ENCODE results near the gene TSHZ1.
"Not testable (repeated sequence)": the region's sequence is repeated elsewhere in the genome, so short reads cannot be mapped to it uniquely, and the experiment has no call there.

The TSHZ1 gene

DNA sequence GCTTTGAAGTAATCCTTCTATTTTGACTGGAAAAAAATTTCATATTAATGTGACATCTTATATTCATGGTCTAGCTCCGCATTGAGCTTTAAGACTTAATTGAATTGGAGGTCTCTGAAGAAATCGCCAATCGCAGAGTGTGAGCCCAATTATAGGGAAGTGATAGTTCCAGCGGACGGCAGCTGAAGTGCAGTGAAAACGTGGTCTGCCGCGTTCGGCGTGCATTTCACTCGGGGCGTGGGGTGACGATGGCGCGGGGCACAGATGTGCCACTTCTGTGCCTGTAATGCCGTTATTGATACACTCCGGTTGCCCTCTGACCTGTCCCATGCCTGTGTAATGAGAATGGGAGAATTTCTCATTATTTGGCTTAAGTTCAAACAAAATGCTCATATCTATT lies 106.7 kb downstream of the TSHZ1 start:
- no peak for DNase-seq

DNA sequence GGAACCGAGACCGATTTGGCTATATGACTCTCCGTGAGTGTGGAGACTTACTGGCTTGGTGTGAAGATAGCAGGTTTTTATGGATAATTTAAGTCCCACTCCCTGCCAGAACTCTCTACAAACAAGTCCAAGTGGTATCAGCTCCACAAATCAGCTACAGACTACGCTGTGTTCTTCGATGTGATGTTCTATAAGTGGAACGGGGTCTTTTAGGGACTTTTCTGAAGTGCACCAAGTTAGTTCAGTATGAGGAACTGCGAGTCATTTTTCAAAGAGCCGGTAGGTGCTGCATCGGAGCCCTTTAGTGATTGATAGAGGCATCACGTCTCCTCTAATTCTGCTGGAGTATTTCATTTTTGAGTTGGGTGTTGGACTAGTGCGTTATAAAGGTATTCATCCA lies 107.1 kb downstream of the TSHZ1 start:
- DNase-seq, result no peak

DNA sequence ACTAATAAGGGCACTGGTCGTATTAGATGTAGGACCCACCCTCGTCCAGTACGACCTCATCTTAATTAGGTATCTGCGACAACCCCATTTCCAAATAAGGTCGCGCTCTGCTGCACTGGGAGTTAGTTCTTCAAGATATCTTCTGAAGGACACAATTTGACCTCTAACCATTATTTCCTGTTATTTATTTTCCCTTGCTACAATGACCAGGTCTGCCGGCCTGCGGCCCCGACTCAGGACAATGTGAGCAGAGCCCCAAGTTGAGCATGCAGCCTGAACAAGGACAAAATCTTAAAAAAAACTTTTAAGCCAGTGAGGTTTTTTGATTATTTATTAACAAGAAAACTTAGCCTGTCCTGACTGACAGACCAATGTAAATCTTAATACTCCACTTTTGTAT lies 109.3 kb downstream of the TSHZ1 start:
- DNase-seq, result no peak

DNA sequence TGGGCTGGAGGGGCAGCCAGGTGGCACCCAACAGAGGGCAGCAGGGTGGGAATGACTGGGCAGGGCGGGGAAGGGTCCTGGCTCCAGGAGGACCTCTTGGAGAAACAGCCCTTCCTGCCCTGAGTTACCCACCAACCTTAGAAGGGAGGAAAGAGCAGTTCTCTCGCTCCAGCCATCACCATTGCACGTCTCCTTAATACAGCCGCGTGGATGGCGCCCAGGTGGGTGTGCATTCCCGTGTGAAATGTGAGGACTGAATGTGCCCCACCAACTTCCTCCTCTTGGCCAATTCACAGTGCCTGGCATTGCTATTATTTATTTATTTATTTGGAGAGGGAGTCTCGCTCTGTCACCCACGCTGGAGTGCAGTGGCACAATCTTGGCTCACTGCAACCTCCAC lies 109.9 kb downstream of the TSHZ1 start:
- DNase-seq, result no peak

GRCh38 chr18:75321431-75321830 lies 110.8 kb downstream of the TSHZ1 start:
- DNase-seq, result no peak

GRCh38 chr18:75322206-75322605 lies 111.6 kb downstream of the TSHZ1 start:
- DNase-seq, result no peak

DNA sequence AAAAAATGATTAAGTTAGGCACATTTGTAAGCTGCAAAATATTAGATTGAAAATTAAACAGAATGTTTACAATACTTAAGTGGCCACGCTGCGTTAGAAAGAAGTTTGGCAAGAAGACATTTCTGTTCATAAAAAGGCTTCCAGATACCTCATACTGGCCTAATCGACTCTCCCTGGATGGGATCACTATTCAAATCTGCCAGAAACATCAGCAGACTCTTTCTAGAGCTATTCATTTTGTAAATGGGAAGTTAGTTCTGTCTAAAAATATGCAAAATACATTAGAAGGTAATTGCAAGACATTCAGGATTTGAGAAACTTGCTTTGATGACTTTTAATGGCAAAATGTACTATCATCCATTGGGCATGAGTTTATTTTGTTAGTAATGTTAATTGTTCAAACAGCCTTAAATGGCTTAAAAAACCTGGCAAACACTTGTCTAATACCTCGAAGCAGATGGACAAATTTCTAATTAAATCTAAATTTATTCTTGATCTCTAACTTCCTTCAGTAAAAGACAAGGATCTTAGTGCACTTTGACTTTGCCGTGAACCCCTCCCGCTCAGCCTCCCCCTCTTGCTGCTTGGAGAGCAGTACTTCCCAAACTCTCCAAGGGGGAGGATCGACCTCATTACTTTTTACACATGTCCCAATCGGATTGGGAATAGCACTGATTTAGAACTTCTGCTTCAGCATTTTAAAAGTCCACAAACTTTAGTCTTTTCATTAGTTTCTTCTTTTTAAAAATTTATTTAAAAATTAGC lies 113.4 kb downstream of the TSHZ1 start:
- DNase-seq, result no peak

DNA sequence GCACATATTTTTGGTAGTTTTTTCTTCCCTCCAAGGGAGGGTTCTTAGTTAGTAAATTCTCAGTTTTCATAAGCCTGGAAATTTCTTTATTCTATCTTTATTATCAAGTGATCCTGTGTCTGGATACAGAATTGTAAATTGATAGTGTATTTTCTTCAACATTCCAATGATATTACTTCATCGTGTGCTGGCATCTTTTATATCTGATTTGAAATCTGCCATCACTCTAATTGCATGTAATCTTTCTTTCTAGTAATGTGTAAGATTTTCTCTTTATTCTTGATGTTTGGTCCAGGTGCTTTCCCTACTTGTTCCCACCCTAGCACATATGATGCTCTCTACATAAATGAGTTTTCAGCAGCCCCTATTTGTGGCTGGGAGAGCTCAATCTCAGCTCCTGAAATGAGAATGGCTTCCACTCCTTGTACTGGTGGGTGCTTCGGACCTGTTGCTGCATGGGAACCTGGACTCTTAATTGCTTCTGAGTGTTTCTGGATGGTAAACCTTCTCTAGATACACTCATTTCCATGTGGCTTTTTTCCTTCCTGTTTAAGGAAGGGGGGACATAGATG lies 114.2 kb downstream of the TSHZ1 start:
- DNase-seq, result no peak

DNA sequence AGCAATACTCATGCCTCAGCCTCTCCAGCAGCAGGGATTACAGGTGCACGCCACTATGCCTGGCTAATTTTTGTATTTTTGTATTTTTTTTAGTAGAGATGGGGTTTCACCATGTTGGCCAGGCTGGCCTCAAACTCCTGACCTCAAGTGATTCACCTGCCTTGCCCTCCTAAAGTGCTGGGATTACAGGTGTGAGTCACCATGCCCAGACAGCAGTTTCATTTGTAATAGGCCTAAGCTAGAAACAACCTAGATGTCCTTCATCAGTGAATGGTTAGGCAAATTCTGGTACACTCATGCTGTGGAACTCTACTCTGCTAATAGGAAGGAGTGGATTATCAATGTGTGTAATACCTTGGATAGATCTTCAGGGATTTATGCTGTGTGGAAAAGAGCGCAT lies 119.2 kb downstream of the TSHZ1 start:
- DNase-seq, result not testable (repeated sequence)

GRCh38 chr18:75330308-75330707 lies 119.7 kb downstream of the TSHZ1 start:
- no peak for DNase-seq

DNA sequence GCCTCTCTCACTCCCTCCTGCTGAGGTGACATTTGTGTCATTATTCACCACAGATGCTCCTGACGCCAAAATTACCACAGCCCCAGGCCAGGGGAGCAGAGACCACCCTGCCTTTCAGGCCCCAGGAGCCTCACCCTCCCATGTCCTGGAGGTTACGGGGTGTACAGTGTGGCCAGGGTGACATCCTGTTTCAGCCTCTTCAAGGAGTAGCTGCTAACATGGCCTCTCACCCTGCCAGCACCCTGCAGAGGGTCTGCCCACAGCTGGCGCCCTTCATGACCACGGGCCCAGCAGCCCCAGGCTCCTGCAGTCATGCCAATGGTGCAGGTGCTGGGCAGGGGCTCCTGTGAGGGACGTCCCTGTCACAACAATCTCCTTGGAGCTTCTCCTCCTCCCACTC lies 124.3 kb downstream of the TSHZ1 start:
- DNase-seq, result no peak

DNA sequence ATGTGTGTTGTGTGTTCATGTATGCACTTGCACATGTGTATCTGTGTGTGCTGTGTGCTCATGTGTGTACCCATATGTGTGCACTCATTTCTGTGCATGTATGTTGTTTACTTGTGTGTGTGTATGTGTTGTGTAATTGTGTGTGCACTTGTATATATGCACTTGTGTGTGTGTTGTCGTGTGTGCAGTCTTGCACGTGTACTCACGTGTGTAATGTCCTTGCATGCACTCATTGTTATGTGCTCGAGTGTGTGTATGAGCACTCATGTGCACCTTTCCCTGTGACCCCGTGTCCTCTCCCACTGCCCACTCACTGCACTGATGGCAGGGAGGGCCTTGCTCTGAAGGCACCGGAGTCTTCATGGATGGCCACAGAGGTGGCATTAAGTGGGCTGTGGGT lies 124.9 kb downstream of the TSHZ1 start:
- DNase-seq, result no peak

GRCh38 chr18:75336767-75337166 lies 126.2 kb downstream of the TSHZ1 start:
- DNase-seq, result no peak

- no peak for DNase-seq
These were observed 126.8 kb downstream of the TSHZ1 start for GRCh38 chr18:75337348-75337747.

DNA sequence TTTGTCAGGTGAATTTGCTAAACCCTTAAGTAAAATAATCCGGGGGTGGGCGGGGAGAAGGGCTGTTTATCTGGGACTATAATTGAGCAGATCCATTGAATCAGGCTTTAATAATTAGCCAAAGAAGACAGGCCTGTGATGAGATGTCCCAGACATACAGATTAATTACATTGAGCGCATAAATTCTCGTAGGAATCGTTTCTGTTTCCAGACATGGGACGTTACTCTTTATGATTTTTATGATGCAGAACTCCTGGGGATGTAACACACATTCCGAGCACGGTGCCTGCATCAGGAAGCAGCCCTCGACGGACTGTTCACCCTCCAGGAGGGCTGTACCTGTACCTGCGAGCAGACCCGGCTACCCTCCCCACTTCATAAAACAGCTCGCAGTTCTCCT lies 128.0 kb downstream of the TSHZ1 start:
- no peak for DNase-seq

Measured in central memory CD4-positive, alpha-beta T cell (primary cell).